OCI-LY1 (cell line): ENCODE measurements around the gene P3H2.

Experiments used
- CTCF ChIP-seq: fragments of 200-600 bp; sonication (generic), shearing (Covaris generic); IDR thresholded peaks from 2 replicates; pipeline ENCODE4 v1.5.1; 2017; ENCODE audit warnings: mild to moderate bottlenecking, antibody characterized with exemption, low read length, moderate library complexity, mixed read lengths
- EZH2 ChIP-seq: fragments of 200-600 bp; sonication (generic), shearing (Covaris generic); IDR thresholded peaks from 2 replicates; pipeline ENCODE4 v1.8.0; 2017; ENCODE audit warnings: borderline replicate concordance, mixed run types, mild to moderate bottlenecking, antibody characterized with exemption, low read length, moderate library complexity, mixed read lengths

GRCh38 chr3:190094160-190094718, 26.5 kb downstream of the P3H2 start:
- TF ChIP-seq CTCF (no peak), EZH2 (no peak)
